ENCODE results near the gene LPO.

The LPO gene

GRCh38 chr17:58238147-58238634 lies at the start of gene LPO:
Gene LPO (plus strand): TSS chr17:58238584. CDS start chr17:58242980, 4,396 bp downstream.
- TF ChIP-seq ZBTB7A (IDR thresholded peaks at IDR 0.05; ENCODE audit: low read depth) = no peak
- no peak for TF ChIP-seq NFIC (IDR thresholded peaks at IDR 0.05)
- no peak for TF ChIP-seq FOXM1 (IDR thresholded peaks at IDR 0.05; ENCODE audit: borderline replicate concordance, low read depth)
- TF ChIP-seq YY1 (IDR thresholded peaks at IDR 0.05; ENCODE audit: low read depth) = no peak
- no peak for TF ChIP-seq TAF1 (IDR thresholded peaks at IDR 0.05; ENCODE audit: low read depth)
- no peak for TF ChIP-seq EGR1 (IDR thresholded peaks at IDR 0.05)
- TF ChIP-seq RAD21 (IDR thresholded peaks at IDR 0.05; ENCODE audit: low read depth) = no peak
- no peak for TF ChIP-seq CEBPB (IDR thresholded peaks at IDR 0.05)
- TF ChIP-seq TCF12 (IDR thresholded peaks at IDR 0.05; ENCODE audit: low read depth) = no peak
- TF ChIP-seq CREB1 (IDR thresholded peaks at IDR 0.05; ENCODE audit: low read depth) = no peak
- no peak for TF ChIP-seq MAX (IDR thresholded peaks at IDR 0.05)
- TF ChIP-seq USF1 (IDR thresholded peaks at IDR 0.05) = no peak
- no peak for TF ChIP-seq TEAD4 (IDR thresholded peaks at IDR 0.05)
- TF ChIP-seq REST (IDR thresholded peaks at IDR 0.05; ENCODE audit: low read depth) = no peak
- no peak for TF ChIP-seq EP300 (IDR thresholded peaks at IDR 0.05; ENCODE audit: borderline replicate concordance)

- no peak for TF ChIP-seq CREB1 (IDR thresholded peaks at IDR 0.05; ENCODE audit: low read depth)
- TF ChIP-seq NFIC (IDR thresholded peaks at IDR 0.05) = 0 out of 2 replicates have a peak, but pooled peaks have one; percentile 5
- no peak for TF ChIP-seq RAD21 (IDR thresholded peaks at IDR 0.05; ENCODE audit: low read depth)
Observed at GRCh38 chr17:58189436-58190146, 48.8 kb upstream of the LPO start.

GRCh38 chr17:58191241-58191896 lies 47.0 kb upstream of the LPO start:
- TF ChIP-seq USF1 (IDR thresholded peaks at IDR 0.05) (no peak), RAD21 (IDR thresholded peaks at IDR 0.05; ENCODE audit: low read depth) (no peak), TAF1 (IDR thresholded peaks at IDR 0.05; ENCODE audit: low read depth) (no peak), ZBTB7A (IDR thresholded peaks at IDR 0.05; ENCODE audit: low read depth) (no peak), NFIC (IDR thresholded peaks at IDR 0.05) (no peak), EGR1 (IDR thresholded peaks at IDR 0.05) (no peak), CEBPB (IDR thresholded peaks at IDR 0.05) (no peak)

GRCh38 chr17:58192612-58193011 lies 45.8 kb upstream of the LPO start, which contains the start of gene EPX:
Gene EPX (plus strand): TSS chr17:58192726. CDS start chr17:58192847, 121 bp downstream.
- TF ChIP-seq CEBPB (IDR thresholded peaks at IDR 0.05) (no peak), ZBTB7A (IDR thresholded peaks at IDR 0.05; ENCODE audit: low read depth) (no peak), REST (IDR thresholded peaks at IDR 0.05; ENCODE audit: low read depth) (no peak), YY1 (IDR thresholded peaks at IDR 0.05; ENCODE audit: low read depth) (no peak), USF1 (IDR thresholded peaks at IDR 0.05) (no peak), TCF12 (IDR thresholded peaks at IDR 0.05; ENCODE audit: low read depth) (no peak), MAX (IDR thresholded peaks at IDR 0.05) (no peak), EP300 (IDR thresholded peaks at IDR 0.05; ENCODE audit: borderline replicate concordance) (no peak)

GRCh38 chr17:58193641-58194255 lies 44.6 kb upstream of the LPO start:
- TF ChIP-seq EP300 (IDR thresholded peaks at IDR 0.05; ENCODE audit: borderline replicate concordance) (no peak), REST (IDR thresholded peaks at IDR 0.05; ENCODE audit: low read depth) (no peak), YY1 (IDR thresholded peaks at IDR 0.05; ENCODE audit: low read depth) (no peak), NFIC (IDR thresholded peaks at IDR 0.05) (no peak), ZBTB7A (IDR thresholded peaks at IDR 0.05; ENCODE audit: low read depth) (no peak), TAF1 (IDR thresholded peaks at IDR 0.05; ENCODE audit: low read depth) (no peak), USF1 (IDR thresholded peaks at IDR 0.05) (no peak), TEAD4 (IDR thresholded peaks at IDR 0.05) (no peak), FOXM1 (IDR thresholded peaks at IDR 0.05; ENCODE audit: borderline replicate concordance, low read depth) (no peak), EGR1 (IDR thresholded peaks at IDR 0.05) (no peak)
